Right lobe of liver (tissue), 4 donors: ENCODE measurements around the gene COPS4.

Experiments
- CTCF ChIP-seq, 4 donors: fragments of 200-600 bp in 3 of 4; fragments of 450-650 bp in 1 of 4; IDR thresholded peaks; one replicate each; pipeline versions ENCODE4 v1.5.1 to v1.8.0; 2016 to 2022; ENCODE audit warnings: antibody characterized with exemption in 4 of 4, mild to moderate bottlenecking in 2 of 4
- POLR2A ChIP-seq: fragments of 450-650 bp; IDR thresholded peaks from one replicate; pipeline ENCODE4 v1.6.1; 2017; ENCODE audit warnings: antibody characterized with exemption, mild to moderate bottlenecking
- donor health status: DM: no; HTN: no; CAD: no.
- donor health status: DM: no; HTN: no; CAD: no.
- donor health status: DM: no; HTN: yes; CAD: no.

GRCh38 chr4:83124111-83124780, 89.3 kb downstream of the COPS4 start:
- TF ChIP-seq CTCF (IDR thresholded peaks at IDR 0.05) (no peak), POLR2A (no peak)
